HEK293 (cell line): ENCODE data around the gene NCOA7.

ENCODE experiments used
- CTCF ChIP-seq: fragments of 450-650 bp; formaldehyde crosslinking; IDR thresholded peaks from 2 replicates; pipeline ENCODE4 v1.5.1; 2016; ENCODE audit warnings: missing biosample characterization, missing genetic modification characterization
- PATZ1 ChIP-seq: fragments of 450-650 bp; formaldehyde crosslinking; IDR thresholded peaks from 2 replicates; pipeline ENCODE4 v1.5.1; 2016; ENCODE audit warnings: missing biosample characterization, missing genetic modification characterization
- REST ChIP-seq: fragments of 450-650 bp; formaldehyde crosslinking; IDR thresholded peaks from 2 replicates; pipeline ENCODE4 v1.5.1; 2016; ENCODE audit warnings: missing biosample characterization, missing genetic modification characterization
- ZNF121 ChIP-seq: fragments of 450-650 bp; formaldehyde crosslinking; IDR thresholded peaks from 2 replicates; pipeline ENCODE4 v1.5.1; 2016; ENCODE audit warnings: missing biosample characterization, missing genetic modification characterization
- ZSCAN18 ChIP-seq: fragments of 450-650 bp; formaldehyde crosslinking; IDR thresholded peaks from 2 replicates; pipeline ENCODE4 v1.5.1; 2016; ENCODE audit warnings: missing biosample characterization, missing genetic modification characterization

- no peak for TF ChIP-seq CTCF
- no peak for TF ChIP-seq ZSCAN18 (tag by site-specific recombination)
- TF ChIP-seq ZNF121 (tag by site-specific recombination), result no peak
- TF ChIP-seq REST, result no peak
- no peak for TF ChIP-seq PATZ1 (tag by site-specific recombination)
Observed at GRCh38 chr6:125784365-125784764, 6.4 kb upstream of the NCOA7 start.
